H9 (cell line): ENCODE measurements around the gene GSE1. TPM values are rescaled to one million over a fixed set of nuclear protein-coding genes. Genes with fewer than 3 reads are reported as not detected.

Experiments used
- DNase-seq: peaks from one replicate; pipeline ENCODE4 v3.0.0-alpha.2; 2017
- H2AFZ ChIP-seq: one replicate; pipeline ENCODE4 v1.6.1; 2013; ENCODE audit warnings: mild to moderate bottlenecking, low read length, control low read depth, moderate library complexity
- H2AK5ac ChIP-seq: 2 replicates; pipeline ENCODE4 v1.6.1; 2013; ENCODE audit warnings: low read length, control low read depth, mixed read lengths; ENCODE audit not compliant: insufficient read length
- H2BK120ac ChIP-seq: one replicate; pipeline ENCODE4 v1.6.1; 2013; ENCODE audit warnings: low read depth, mild to moderate bottlenecking, low read length, control low read depth, inconsistent platforms; ENCODE audit not compliant: poor library complexity, severe bottlenecking
- H2BK12ac ChIP-seq: 2 replicates; pipeline ENCODE4 v1.6.1; 2013; ENCODE audit warnings: low read length, control low read depth, mixed read lengths, low read depth; ENCODE audit not compliant: insufficient read length
- H2BK15ac ChIP-seq: 2 replicates; pipeline ENCODE4 v1.6.1; 2013; ENCODE audit warnings: low read depth, low read length, control low read depth
- H2BK20ac ChIP-seq: one replicate; pipeline ENCODE4 v1.6.1; 2013; ENCODE audit warnings: low read depth, mild to moderate bottlenecking, low read length, control low read depth, inconsistent platforms; ENCODE audit not compliant: poor library complexity, severe bottlenecking
- H2BK5ac ChIP-seq: 2 replicates; pipeline ENCODE4 v1.6.1; 2013; ENCODE audit warnings: low read length, control low read depth, mixed read lengths; ENCODE audit not compliant: insufficient read length
- H3K14ac ChIP-seq: 2 replicates; pipeline ENCODE4 v1.6.1; 2013; ENCODE audit warnings: low read length, control low read depth; ENCODE audit not compliant: insufficient read depth
- H3K18ac ChIP-seq: 2 replicates; pipeline ENCODE4 v1.6.1; 2013; ENCODE audit warnings: low read depth, mild to moderate bottlenecking, mixed read lengths, low read length, control low read depth; ENCODE audit not compliant: insufficient read length
- H3K23ac ChIP-seq: 2 replicates; pipeline ENCODE4 v1.6.1; 2013; ENCODE audit warnings: low read length, control low read depth, mixed read lengths, low read depth; ENCODE audit not compliant: insufficient read length
- H3K23me2 ChIP-seq: 2 replicates; pipeline ENCODE4 v1.6.1; 2013; ENCODE audit warnings: low read depth, mild to moderate bottlenecking, mixed read lengths, low read length, control low read depth; ENCODE audit not compliant: insufficient read length, poor library complexity, severe bottlenecking
- H3K27ac ChIP-seq: 2 replicates; pipeline ENCODE4 v1.5.1; 2013; ENCODE audit warnings: low read length, control low read depth, mixed read lengths, low read depth; ENCODE audit not compliant: insufficient read length
- H3K27me3 ChIP-seq: 2 replicates; pipeline ENCODE4 v1.6.1; 2013; ENCODE audit warnings: low read length, control low read depth, inconsistent platforms; ENCODE audit not compliant: insufficient read depth
- H3K4ac ChIP-seq: 2 replicates; pipeline ENCODE4 v1.6.1; 2013; ENCODE audit warnings: low read depth, mild to moderate bottlenecking, control low read depth, inconsistent platforms, low read length, moderate library complexity
- H3K4me1 ChIP-seq: 2 replicates; pipeline ENCODE4 v1.6.1; 2013; ENCODE audit warnings: low read length, control low read depth, inconsistent platforms; ENCODE audit not compliant: insufficient read depth
- H3K4me2 ChIP-seq: 2 replicates; pipeline ENCODE4 v1.6.1; 2013; ENCODE audit warnings: low read length, control low read depth, mixed read lengths; ENCODE audit not compliant: insufficient read length, insufficient read depth
- H3K56ac ChIP-seq: 2 replicates; pipeline ENCODE4 v1.6.1; 2013; ENCODE audit warnings: low read depth, mild to moderate bottlenecking, mixed read lengths, low read length, control low read depth; ENCODE audit not compliant: insufficient read length
- H3K79me1 ChIP-seq: 2 replicates; pipeline ENCODE4 v1.6.1; 2013; ENCODE audit warnings: low read depth, mild to moderate bottlenecking, moderate library complexity, low read length, control low read depth, inconsistent platforms; ENCODE audit not compliant: insufficient read depth, poor library complexity, severe bottlenecking
- H3K79me2 ChIP-seq: 2 replicates; pipeline ENCODE4 v1.6.1; 2013; ENCODE audit warnings: low read length, control low read depth, inconsistent platforms; ENCODE audit not compliant: insufficient read depth
- H3K9ac ChIP-seq: 2 replicates; pipeline ENCODE4 v1.6.1; 2013; ENCODE audit warnings: low read length, control low read depth, mixed read lengths; ENCODE audit not compliant: insufficient read length; ENCODE audit errors: extremely low read depth
- H3K9me3 ChIP-seq: one replicate; pipeline ENCODE4 v1.6.1; 2013; ENCODE audit warnings: low read depth, low read length, inconsistent platforms; ENCODE audit not compliant: control insufficient read depth
- H3T11ph ChIP-seq: one replicate; pipeline ENCODE4 v1.6.1; 2013; ENCODE audit warnings: mild to moderate bottlenecking, low read length, control low read depth, inconsistent platforms
- H4K20me1 ChIP-seq: one replicate; pipeline ENCODE4 v1.6.1; 2013; ENCODE audit not compliant: control insufficient read depth, insufficient read length, insufficient read depth
- H4K5ac ChIP-seq: 2 replicates; pipeline ENCODE4 v1.6.1; 2013; ENCODE audit warnings: low read depth, mild to moderate bottlenecking, mixed read lengths, low read length, control low read depth; ENCODE audit not compliant: insufficient read length
- H4K8ac ChIP-seq: replicated peaks from 2 replicates; pipeline ENCODE4 v1.6.1; 2013; ENCODE audit warnings: low read length, control low read depth, mixed read lengths, low read depth; ENCODE audit not compliant: insufficient read length
- H4K91ac ChIP-seq: 2 replicates; pipeline ENCODE4 v1.6.1; 2013; ENCODE audit warnings: low read depth, mild to moderate bottlenecking, moderate library complexity, mixed read lengths, low read length, control low read depth; ENCODE audit not compliant: insufficient read length
- H3K27ac Mint-ChIP-seq, 3 experiments: 2 replicates in 2 of 3; 3 replicates in 1 of 3; pipeline ENCODE4 v1.8.0; 2020 to 2021; ENCODE audit warnings: mixed read lengths in 3 of 3, mild to moderate bottlenecking in 1 of 3, moderate library complexity in 1 of 3
- H3K27me3 Mint-ChIP-seq: 2 replicates; pipeline ENCODE4 v1.8.0; 2021; ENCODE audit warnings: low read depth, mild to moderate bottlenecking, moderate library complexity, mixed read lengths
- H3K36me3 Mint-ChIP-seq, 3 experiments: 2 replicates in 2 of 3; 3 replicates in 1 of 3; pipeline ENCODE4 v1.8.0; 2020 to 2021; ENCODE audit warnings: low read depth in 3 of 3, mixed read lengths in 3 of 3; ENCODE audit not compliant: insufficient read depth in 1 of 3
- H3K4me1 Mint-ChIP-seq, 2 experiments: 2 replicates each; pipeline ENCODE4 v1.8.0; 2020; ENCODE audit warnings: mixed read lengths in 2 of 2
- H3K4me3 Mint-ChIP-seq, 2 experiments: 2 replicates in 1 of 2; 3 replicates in 1 of 2; pipeline ENCODE4 v1.8.0; 2020 to 2021; ENCODE audit warnings: mild to moderate bottlenecking in 2 of 2, mixed read lengths in 2 of 2, moderate library complexity in 1 of 2
- H3K9me3 Mint-ChIP-seq, 2 experiments: 2 replicates in 1 of 2; 3 replicates in 1 of 2; pipeline ENCODE4 v1.8.0; 2020; ENCODE audit warnings: mild to moderate bottlenecking in 2 of 2, mixed read lengths in 2 of 2, moderate library complexity in 1 of 2
- WGBS: extraction: QIAGEN DNeasy Blood & Tissue Kit; methylation state at CpG from one replicate; pipeline ENCODE4 v1.1.7; 2013; ENCODE audit warnings: missing lambda C conversion rate, low lambda C conversion rate, mixed read lengths; ENCODE audit not compliant: insufficient read length; ENCODE audit errors: extremely low coverage; 5-methylcytosine and 5-hydroxymethylcytosine counted together
- total RNA-seq: library from RNA; stranded (reverse); gene quantifications from 2 replicates; pipeline ENCODE4 v1.2.1, GENCODE V29; 2021
- TF ChIP-seq, protein P1 (sequence below): fragments of 200-600 bp; sonication (generic); conservative IDR thresholded peaks from 3 replicates; pipeline ENCODE4 v1.8.0; 2021; ENCODE audit warnings: antibody characterized with exemption, mild to moderate bottlenecking

Gene GSE1
- total RNA-seq, 1 experiment from 2014 or later, result 125 TPM

DNA sequence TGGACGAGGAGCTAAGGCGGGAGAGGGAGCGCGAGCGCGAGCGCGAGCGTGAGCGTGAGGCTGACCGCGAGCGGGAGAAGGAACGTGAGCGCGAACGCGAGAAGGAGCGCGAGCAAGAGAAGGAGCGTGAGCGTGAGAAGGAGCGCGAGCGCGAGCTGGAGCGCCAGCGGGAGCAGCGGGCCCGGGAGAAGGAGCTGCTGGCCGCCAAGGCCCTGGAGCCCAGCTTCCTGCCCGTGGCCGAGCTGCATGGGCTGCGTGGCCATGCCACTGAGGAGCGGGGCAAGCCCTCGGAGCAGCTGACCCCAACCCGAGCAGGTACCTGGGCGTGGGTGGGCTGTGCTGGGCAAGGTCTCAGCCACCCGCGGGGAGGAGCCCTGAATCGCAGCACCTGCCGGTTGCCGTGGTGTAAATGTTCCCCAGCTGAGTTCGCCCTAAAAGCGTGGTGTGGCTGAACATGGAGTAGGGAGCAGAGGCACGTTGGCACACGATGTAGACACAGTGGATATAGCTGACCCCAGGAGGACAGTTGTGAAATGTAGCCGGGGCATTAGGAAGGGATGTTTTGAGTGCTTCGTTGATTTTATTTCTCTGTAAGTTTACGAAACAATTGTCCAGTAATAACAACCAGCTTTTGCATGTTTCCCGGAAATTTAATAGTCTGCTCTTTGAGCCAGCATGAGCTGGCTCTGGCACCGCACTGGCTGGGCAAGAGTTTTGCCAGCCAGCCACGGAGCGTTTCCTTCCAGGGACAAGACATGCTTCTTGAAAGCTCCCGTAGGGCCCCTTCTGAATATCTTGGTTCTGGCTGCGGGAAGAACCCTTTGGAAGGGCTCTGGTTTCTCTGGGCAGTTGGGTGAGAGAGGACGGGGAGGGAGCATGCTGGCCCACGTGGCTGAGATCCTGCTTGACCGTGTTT, 43.5 kb downstream of the GSE1 start:
- no peak overlapping the region for H3T11ph ChIP-seq
- no peak overlapping the region for H4K8ac ChIP-seq
- no peak overlapping the region for H3K23ac ChIP-seq
- TF ChIP-seq, protein P1, sequence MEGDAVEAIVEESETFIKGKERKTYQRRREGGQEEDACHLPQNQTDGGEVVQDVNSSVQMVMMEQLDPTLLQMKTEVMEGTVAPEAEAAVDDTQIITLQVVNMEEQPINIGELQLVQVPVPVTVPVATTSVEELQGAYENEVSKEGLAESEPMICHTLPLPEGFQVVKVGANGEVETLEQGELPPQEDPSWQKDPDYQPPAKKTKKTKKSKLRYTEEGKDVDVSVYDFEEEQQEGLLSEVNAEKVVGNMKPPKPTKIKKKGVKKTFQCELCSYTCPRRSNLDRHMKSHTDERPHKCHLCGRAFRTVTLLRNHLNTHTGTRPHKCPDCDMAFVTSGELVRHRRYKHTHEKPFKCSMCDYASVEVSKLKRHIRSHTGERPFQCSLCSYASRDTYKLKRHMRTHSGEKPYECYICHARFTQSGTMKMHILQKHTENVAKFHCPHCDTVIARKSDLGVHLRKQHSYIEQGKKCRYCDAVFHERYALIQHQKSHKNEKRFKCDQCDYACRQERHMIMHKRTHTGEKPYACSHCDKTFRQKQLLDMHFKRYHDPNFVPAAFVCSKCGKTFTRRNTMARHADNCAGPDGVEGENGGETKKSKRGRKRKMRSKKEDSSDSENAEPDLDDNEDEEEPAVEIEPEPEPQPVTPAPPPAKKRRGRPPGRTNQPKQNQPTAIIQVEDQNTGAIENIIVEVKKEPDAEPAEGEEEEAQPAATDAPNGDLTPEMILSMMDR, result no peak
- no peaks in the 10 kb centered on the region for H3K23me2 ChIP-seq
- peaks cover 4% of the 10 kb centered on the region for H3K79me1 ChIP-seq
- Mint-ChIP-seq H3K27me3 (no peaks in the 10 kb centered on the region; the same call in 1 of the 2 replicates), H3K27ac (peak overlapping the region in 2 of 3 experiments; percentile 35 to 86; a peak in 4 of 7 replicates), H3K4me1 (peaks cover 4 to 9% of the 10 kb centered on the region in 2 experiments; a peak in 3 of 4 replicates), H3K4me3 (no peak overlapping the region), H3K36me3 (peaks cover 36 to 83% (median 81%) of the 10 kb centered on the region in 3 experiments), H3K9me3 (peaks cover 0 to 3% of the 10 kb centered on the region in 2 experiments; a peak in 1 of 5 replicates)
- H3K56ac ChIP-seq, result no peak overlapping the region
- no peak overlapping the region for H3K9ac ChIP-seq
- no peak overlapping the region for H2BK5ac ChIP-seq
- H2BK20ac ChIP-seq, result no peak overlapping the region
- no peak overlapping the region for H2BK12ac ChIP-seq
- WGBS, result 100% methylated on average over 26 of the region's 59 CpGs
- H3K27me3 ChIP-seq, result no peaks in the 10 kb centered on the region
- H2AFZ ChIP-seq, result no peak overlapping the region
- H3K79me2 ChIP-seq, result no peaks in the 10 kb centered on the region
- H3K18ac ChIP-seq, result no peak overlapping the region
- H3K27ac ChIP-seq, result no peak overlapping the region
- no peak overlapping the region for H4K5ac ChIP-seq
- no peak for DNase-seq
- H3K9me3 ChIP-seq, result no peaks in the 10 kb centered on the region
- H3K4ac ChIP-seq, result no peak overlapping the region
- no peaks in the 10 kb centered on the region for H4K20me1 ChIP-seq
- no peak overlapping the region for H4K91ac ChIP-seq
- H2AK5ac ChIP-seq, result no peak overlapping the region
- no peaks in the 10 kb centered on the region for H3K4me1 ChIP-seq
- no peak overlapping the region; the same call in 1 of the 2 replicates for H3K14ac ChIP-seq
- H2BK15ac ChIP-seq, result no peak overlapping the region
- no peak overlapping the region for H2BK120ac ChIP-seq
- H3K4me2 ChIP-seq, result no peak overlapping the region
